ENCODE measurements around the gene PTPRT.

DNA sequence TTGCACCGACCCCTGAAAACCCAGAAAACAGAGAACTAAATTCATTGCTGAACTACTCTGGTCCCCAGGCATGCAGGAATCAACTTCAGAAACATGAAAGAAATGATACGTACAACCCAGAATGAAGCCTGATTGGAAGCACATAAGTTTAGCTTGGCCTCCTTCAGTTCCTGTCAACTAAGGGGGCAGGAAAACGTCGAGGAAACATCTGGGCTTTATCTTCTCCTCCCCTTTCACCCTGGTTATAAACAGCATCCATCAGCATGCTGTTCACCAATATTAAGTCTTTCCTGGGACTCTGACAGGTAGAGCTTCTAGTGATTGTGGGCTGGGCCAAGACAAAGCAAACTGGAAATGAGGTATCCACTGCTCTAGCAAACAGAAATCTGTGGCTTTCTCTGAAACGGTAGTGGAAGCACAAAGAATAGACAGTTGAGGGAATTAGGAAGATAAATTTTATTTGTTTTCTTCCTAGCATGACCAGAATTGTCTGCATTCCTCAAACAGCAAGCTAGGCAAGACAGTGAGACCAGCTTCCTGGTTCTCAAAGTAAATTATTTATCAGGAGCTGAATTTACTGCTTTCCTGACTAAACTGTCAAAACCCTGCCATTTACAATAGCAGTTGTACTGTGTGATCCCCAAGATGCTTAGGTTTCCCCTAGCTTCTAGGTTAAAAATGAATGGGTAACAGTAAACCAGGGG, 134.4 kb downstream of the PTPRT start:
- TF ChIP-seq, protein P1, sequence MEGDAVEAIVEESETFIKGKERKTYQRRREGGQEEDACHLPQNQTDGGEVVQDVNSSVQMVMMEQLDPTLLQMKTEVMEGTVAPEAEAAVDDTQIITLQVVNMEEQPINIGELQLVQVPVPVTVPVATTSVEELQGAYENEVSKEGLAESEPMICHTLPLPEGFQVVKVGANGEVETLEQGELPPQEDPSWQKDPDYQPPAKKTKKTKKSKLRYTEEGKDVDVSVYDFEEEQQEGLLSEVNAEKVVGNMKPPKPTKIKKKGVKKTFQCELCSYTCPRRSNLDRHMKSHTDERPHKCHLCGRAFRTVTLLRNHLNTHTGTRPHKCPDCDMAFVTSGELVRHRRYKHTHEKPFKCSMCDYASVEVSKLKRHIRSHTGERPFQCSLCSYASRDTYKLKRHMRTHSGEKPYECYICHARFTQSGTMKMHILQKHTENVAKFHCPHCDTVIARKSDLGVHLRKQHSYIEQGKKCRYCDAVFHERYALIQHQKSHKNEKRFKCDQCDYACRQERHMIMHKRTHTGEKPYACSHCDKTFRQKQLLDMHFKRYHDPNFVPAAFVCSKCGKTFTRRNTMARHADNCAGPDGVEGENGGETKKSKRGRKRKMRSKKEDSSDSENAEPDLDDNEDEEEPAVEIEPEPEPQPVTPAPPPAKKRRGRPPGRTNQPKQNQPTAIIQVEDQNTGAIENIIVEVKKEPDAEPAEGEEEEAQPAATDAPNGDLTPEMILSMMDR (IDR thresholded peaks at IDR 0.05), result no peak
- no peak for TF ChIP-seq POLR2A (IDR thresholded peaks at IDR 0.05)
